Right cardiac atrium (tissue), 5 donors: ENCODE data around the gene CBLC. TPM values are rescaled to one million over a fixed set of nuclear protein-coding genes. Genes with fewer than 3 reads are reported as not detected.

Source experiments
- ATAC-seq, 2 donors: fragments of 200-7000 bp; cut with Tn5 transposase; one replicate each; pipeline versions ENCODE4 v1.8.0 to v1.9.1; 2020; ENCODE audit warnings: moderate library complexity in 2 of 2, mild to moderate bottlenecking in 1 of 2
- DNase-seq, 3 donors: peaks; one replicate each; pipeline ENCODE4 v3.0.0-alpha.2; 2020
- H3K27ac ChIP-seq: one replicate; pipeline ENCODE4 v1.5.1; 2013; ENCODE audit warnings: mild to moderate bottlenecking, low read length, control low read depth, moderate library complexity
- H3K27me3 ChIP-seq: one replicate; pipeline ENCODE4 v1.6.1; 2013; ENCODE audit not compliant: control insufficient read depth, insufficient read depth
- H3K4me1 ChIP-seq: one replicate; pipeline ENCODE4 v1.6.1; 2013; ENCODE audit warnings: low read length; ENCODE audit not compliant: control insufficient read depth, insufficient read depth
- H3K4me3 ChIP-seq: one replicate; pipeline ENCODE4 v1.5.1; 2013; ENCODE audit warnings: low read length, control low read depth
- H3K9me3 ChIP-seq: one replicate; pipeline ENCODE4 v1.6.1; 2013; ENCODE audit warnings: low read length; ENCODE audit not compliant: control insufficient read depth
- WGBS: extraction: QIAGEN DNeasy Blood & Tissue Kit; methylation state at CpG from one replicate; pipeline ENCODE4 v1.1.7; 2013; 5-methylcytosine and 5-hydroxymethylcytosine counted together
- intact Hi-C, 4 donors: fragments of 100-400 bp; cut with DNase I; formaldehyde crosslinking; loops; one replicate each; pipeline versions ENCODE4 v1.11.0 to v1.14.0; 2022 to 2023
- polyA plus RNA-seq: library from polyadenylated mRNA; stranded (reverse); fragments of 200-250 nt; gene quantifications from one replicate; pipeline ENCODE4 v1.2.3, GENCODE V29; 2013
- total RNA-seq, 4 donors: library from RNA; stranded (reverse); fragmentation: NEBNext Ultra II Directional; extraction: Animal tissue kit (Norgen Biotek cat#: 25700); gene quantifications; one replicate each; pipeline ENCODE4 v1.2.1, GENCODE V29; 2021
- donor health status: healthy with polysubstance abuse.
- donor health status: DM: no; HTN: yes; CAD: no.
- donor health status: DM: no; HTN: no; CAD: no.
- donor health status: DM: no; HTN: yes; CAD: no; lungs with severe emphysema.
- donor health status: DM: yes; HTN: yes; CAD: no.

The CBLC gene
- total and polyA plus RNA-seq, 5 donors: not detected

GRCh38 chr19:44813070-44813840, 35.6 kb downstream of the CBLC start:
- WGBS: 82% methylated on average over 38 of the region's 38 CpGs
- no peak overlapping the region for H3K4me3 ChIP-seq
- H3K27me3 ChIP-seq: no peaks in the 10 kb centered on the region
- no peak overlapping the region for H3K27ac ChIP-seq
- DNase-seq: peak in 1 of 3 donors; percentile 48
- ATAC-seq: no peak
- H3K4me1 ChIP-seq: peaks cover 4% of the 10 kb centered on the region
- intact Hi-C loops: no loop called here
- no peaks in the 10 kb centered on the region for H3K9me3 ChIP-seq

GRCh38 chr19:44813841-44814470, 36.3 kb downstream of the CBLC start:
- DNase-seq (no peak), ATAC-seq (no peak)
- Histone ChIP-seq H3K4me1 (peaks cover 2% of the 10 kb centered on the region), H3K4me3 (no peak overlapping the region), H3K27me3 (no peaks in the 10 kb centered on the region), H3K9me3 (no peaks in the 10 kb centered on the region), H3K27ac (no peak overlapping the region)
- intact Hi-C loops: no loop called here
- 88% methylated on average over 16 of the region's 16 CpGs for WGBS

GRCh38 chr19:44814517-44814916, 36.8 kb downstream of the CBLC start:
- Histone ChIP-seq H3K27me3 (no peaks in the 10 kb centered on the region), H3K4me3 (no peak overlapping the region), H3K9me3 (no peaks in the 10 kb centered on the region), H3K4me1 (no peaks in the 10 kb centered on the region), H3K27ac (no peak overlapping the region)
- ATAC-seq: no peak
- 86% methylated on average over 17 of the region's 17 CpGs for WGBS
- intact Hi-C loops: no loop called here
- peak in 2 of 3 donors; percentile 41 to 53 for DNase-seq

GRCh38 chr19:44816301-44816700, 38.6 kb downstream of the CBLC start:
- no peak overlapping the region for H3K4me3 ChIP-seq
- no peaks in the 10 kb centered on the region for H3K27me3 ChIP-seq
- no peak overlapping the region for H3K27ac ChIP-seq
- WGBS: 74% methylated on average over 2 of the region's 2 CpGs
- peaks cover 5% of the 10 kb centered on the region for H3K4me1 ChIP-seq
- H3K9me3 ChIP-seq: no peaks in the 10 kb centered on the region
- ATAC-seq: no peak
- intact Hi-C loops: no loop called here
- peak in 1 of 3 donors; percentile 13 for DNase-seq

- Histone ChIP-seq H3K27me3 (no peaks in the 10 kb centered on the region), H3K4me1 (peaks cover 5% of the 10 kb centered on the region), H3K9me3 (no peaks in the 10 kb centered on the region), H3K4me3 (no peak overlapping the region), H3K27ac (no peak overlapping the region)
- intact Hi-C loops: no loop called here
- DNase-seq (peak in 1 of 3 donors; percentile 31), ATAC-seq (no peak)
- 85% methylated on average over 8 of the region's 8 CpGs for WGBS
Measured at GRCh38 chr19:44817725-44818465, 40.2 kb downstream of the CBLC start.

- 85% methylated on average over 20 of the region's 20 CpGs for WGBS
- no peak for ATAC-seq
Measured at GRCh38 chr19:44818466-44819031, 40.9 kb downstream of the CBLC start.

GRCh38 chr19:44819246-44819832, 41.6 kb downstream of the CBLC start:
- ATAC-seq (no peak), DNase-seq (peak in 1 of 3 donors; percentile 43)
- no peak overlapping the region for H3K27ac ChIP-seq
- 91% methylated on average over 28 of the region's 28 CpGs for WGBS
- H3K9me3 ChIP-seq: no peaks in the 10 kb centered on the region
- peaks cover 5% of the 10 kb centered on the region for H3K4me1 ChIP-seq
- H3K27me3 ChIP-seq: no peaks in the 10 kb centered on the region
- intact Hi-C loops: no loop called here
- no peak overlapping the region for H3K4me3 ChIP-seq

More at GRCh38 chr19:44818466-44819031, 40.9 kb downstream of the CBLC start:
- H3K4me3 ChIP-seq: no peak overlapping the region
- intact Hi-C loops: no loop called here
- no peaks in the 10 kb centered on the region for H3K9me3 ChIP-seq
- no peaks in the 10 kb centered on the region for H3K27me3 ChIP-seq
- H3K4me1 ChIP-seq: peaks cover 5% of the 10 kb centered on the region
- peak in 1 of 3 donors; percentile 16 for DNase-seq
- no peak overlapping the region for H3K27ac ChIP-seq

- ATAC-seq: peak; percentile 83 to 92
- peak overlapping the region; percentile 9 for H3K4me3 ChIP-seq
- peak; percentile 68 to 87 (median 84) for DNase-seq
Measured at GRCh38 chr19:44820648-44821609, 43.2 kb downstream of the CBLC start.

GRCh38 chr19:44822177-44822576, 44.5 kb downstream of the CBLC start:
- intact Hi-C loops: no loop called here
- H3K27ac ChIP-seq: peak overlapping the region; percentile 3
- ATAC-seq: no peak

More at GRCh38 chr19:44820648-44821609, 43.2 kb downstream of the CBLC start:
- WGBS: 22% methylated on average over 35 of the region's 35 CpGs
- Histone ChIP-seq H3K4me1 (peaks cover 5% of the 10 kb centered on the region), H3K27me3 (no peaks in the 10 kb centered on the region), H3K9me3 (no peaks in the 10 kb centered on the region), H3K27ac (peak overlapping the region; percentile 79)
- intact Hi-C loops: no loop called here

More at GRCh38 chr19:44822177-44822576, 44.5 kb downstream of the CBLC start:
- Histone ChIP-seq H3K27me3 (no peaks in the 10 kb centered on the region), H3K9me3 (no peaks in the 10 kb centered on the region), H3K4me3 (no peak overlapping the region), H3K4me1 (peaks cover 5% of the 10 kb centered on the region)
- DNase-seq: peak in 1 of 3 donors; percentile 25
- WGBS: 47% methylated on average over 11 of the region's 11 CpGs
